Measurements from ENCODE around the gene CCDC185. TPM values are rescaled to one million over a fixed set of nuclear protein-coding genes. Genes with fewer than 3 reads are reported as not detected.

CCDC185 gene
- total RNA-seq, 1 donor from 2014 or later, result not detected

DNA sequence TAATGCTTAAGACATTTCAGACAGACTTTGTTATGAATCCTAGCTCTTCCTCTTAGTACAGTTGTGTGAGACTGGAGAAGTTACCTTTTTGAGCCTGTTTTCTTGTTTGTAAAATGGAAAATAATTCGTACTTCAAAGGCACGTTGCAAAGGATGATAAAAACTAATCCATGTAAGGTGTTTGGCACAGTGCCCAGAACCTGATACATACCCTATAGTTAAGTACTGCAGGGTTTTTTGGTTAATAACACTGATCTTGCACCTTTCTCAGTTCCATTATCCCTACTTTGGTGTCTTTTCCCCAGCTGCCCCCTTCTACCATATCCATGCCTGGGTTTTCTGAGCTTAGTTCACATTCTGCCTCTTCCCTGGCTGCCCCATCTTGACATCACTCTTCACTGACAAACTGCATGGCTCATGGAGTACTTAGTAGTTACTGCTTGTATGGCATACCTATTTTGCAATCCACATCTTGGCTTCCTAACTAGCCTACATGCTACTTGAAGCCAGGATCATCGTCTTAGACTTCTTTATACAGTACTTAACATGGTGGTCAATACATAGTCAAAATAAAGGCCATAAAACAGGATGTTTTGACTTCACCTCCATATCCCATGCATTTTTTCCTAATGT is 10.1 kb downstream of the CCDC185 start:
- H3K4me3 ChIP-seq, result no peak overlapping the region
- no peaks in the 10 kb centered on the region for H3K4me1 ChIP-seq
- peaks cover 16% of the 10 kb centered on the region for H3K9me3 ChIP-seq (replicated peaks)
- DNase-seq, result no peak
- no peaks in the 10 kb centered on the region for H3K27me3 ChIP-seq (ENCODE audit: low read depth)
- no peaks in the 10 kb centered on the region for H3K36me3 ChIP-seq
- intact Hi-C loops (cut with micrococcal nuclease), result no loop called here
- H3K27ac ChIP-seq (replicated peaks), result no peak overlapping the region
- TF ChIP-seq, protein P1, sequence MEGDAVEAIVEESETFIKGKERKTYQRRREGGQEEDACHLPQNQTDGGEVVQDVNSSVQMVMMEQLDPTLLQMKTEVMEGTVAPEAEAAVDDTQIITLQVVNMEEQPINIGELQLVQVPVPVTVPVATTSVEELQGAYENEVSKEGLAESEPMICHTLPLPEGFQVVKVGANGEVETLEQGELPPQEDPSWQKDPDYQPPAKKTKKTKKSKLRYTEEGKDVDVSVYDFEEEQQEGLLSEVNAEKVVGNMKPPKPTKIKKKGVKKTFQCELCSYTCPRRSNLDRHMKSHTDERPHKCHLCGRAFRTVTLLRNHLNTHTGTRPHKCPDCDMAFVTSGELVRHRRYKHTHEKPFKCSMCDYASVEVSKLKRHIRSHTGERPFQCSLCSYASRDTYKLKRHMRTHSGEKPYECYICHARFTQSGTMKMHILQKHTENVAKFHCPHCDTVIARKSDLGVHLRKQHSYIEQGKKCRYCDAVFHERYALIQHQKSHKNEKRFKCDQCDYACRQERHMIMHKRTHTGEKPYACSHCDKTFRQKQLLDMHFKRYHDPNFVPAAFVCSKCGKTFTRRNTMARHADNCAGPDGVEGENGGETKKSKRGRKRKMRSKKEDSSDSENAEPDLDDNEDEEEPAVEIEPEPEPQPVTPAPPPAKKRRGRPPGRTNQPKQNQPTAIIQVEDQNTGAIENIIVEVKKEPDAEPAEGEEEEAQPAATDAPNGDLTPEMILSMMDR (IDR thresholded peaks at IDR 0.05; ENCODE audit: borderline replicate concordance), result no peak

DNA sequence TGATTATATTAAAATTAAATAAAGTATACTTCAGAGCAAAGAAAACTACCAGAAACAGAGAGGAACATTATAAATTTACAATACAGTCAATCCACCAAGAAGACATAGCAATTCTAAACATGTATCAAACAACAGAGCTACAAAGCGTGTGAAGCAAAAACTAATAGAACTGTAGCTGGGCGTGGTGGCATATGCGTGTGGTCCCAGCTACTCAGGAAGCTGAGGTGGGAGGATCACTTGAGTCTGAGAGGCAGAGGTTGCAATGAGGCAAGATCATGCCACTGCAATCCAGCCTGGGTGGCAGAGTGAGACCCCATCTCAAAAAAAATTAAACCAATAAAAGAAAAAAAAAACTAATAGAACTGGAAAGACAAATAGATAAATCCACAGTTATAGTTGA is 12.3 kb downstream of the CCDC185 start:
- no peak overlapping the region for H3K4me3 ChIP-seq
- intact Hi-C loops (cut with micrococcal nuclease), result no loop called here
- H3K9me3 ChIP-seq (replicated peaks), result peaks cover 10% of the 10 kb centered on the region
- no peak for DNase-seq
- no peak overlapping the region for H3K27ac ChIP-seq (replicated peaks)
- TF ChIP-seq, protein P1 (IDR thresholded peaks at IDR 0.05; ENCODE audit: borderline replicate concordance), result no peak
- H3K4me1 ChIP-seq, result no peaks in the 10 kb centered on the region
- H3K27me3 ChIP-seq (ENCODE audit: low read depth), result no peaks in the 10 kb centered on the region
- no peaks in the 10 kb centered on the region for H3K36me3 ChIP-seq

DNA sequence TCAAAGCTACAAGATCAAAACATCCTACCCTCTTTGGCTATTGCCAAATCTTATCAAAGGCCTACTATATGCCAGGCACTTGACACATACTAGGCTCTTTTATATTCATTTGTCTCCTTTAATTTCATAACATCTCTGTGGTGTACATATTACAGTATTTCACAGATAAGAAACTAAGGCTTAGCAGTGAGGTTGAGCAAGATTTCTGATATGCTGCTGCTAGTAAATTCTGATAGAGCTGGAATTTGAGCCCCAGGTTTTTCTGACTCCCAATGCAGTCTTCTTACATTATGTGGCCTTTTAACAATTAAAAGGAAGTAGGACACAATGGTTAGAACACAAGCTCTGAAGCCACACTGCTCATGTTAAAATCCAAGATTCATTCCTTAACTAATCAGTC is 16.8 kb downstream of the CCDC185 start:
- Histone ChIP-seq H3K4me1 (no peaks in the 10 kb centered on the region), H3K27ac (replicated peaks) (no peak overlapping the region), H3K36me3 (no peaks in the 10 kb centered on the region), H3K27me3 (ENCODE audit: low read depth) (no peaks in the 10 kb centered on the region), H3K4me3 (no peak overlapping the region), H3K9me3 (replicated peaks) (peaks cover 10% of the 10 kb centered on the region)
- intact Hi-C loops (cut with micrococcal nuclease), result no loop called here
- no peak for DNase-seq
- TF ChIP-seq, protein P1 (IDR thresholded peaks at IDR 0.05; ENCODE audit: borderline replicate concordance), result no peak

DNA sequence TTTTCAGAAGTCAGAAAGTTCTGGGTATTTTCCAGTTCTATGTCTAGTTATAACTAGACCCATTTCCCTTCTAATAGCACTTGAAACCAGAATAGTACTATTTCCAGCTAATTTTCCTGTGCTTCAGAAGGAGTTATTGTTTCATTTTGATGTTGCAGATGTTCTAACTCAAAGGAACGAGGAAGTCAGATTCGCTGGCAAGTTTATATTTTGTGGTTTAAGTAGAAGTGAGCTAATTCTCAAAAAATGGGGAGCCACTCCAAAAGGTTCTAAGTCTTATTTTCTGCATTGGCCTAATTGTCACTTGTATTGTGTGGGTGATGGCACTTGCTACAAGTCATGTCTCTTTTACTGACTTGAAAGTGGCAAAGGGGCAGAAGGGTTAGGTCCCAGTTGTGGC is 18.1 kb downstream of the CCDC185 start:
- TF ChIP-seq, protein P1 (IDR thresholded peaks at IDR 0.05; ENCODE audit: borderline replicate concordance), result no peak
- Histone ChIP-seq H3K4me1 (no peaks in the 10 kb centered on the region), H3K4me3 (no peak overlapping the region), H3K9me3 (replicated peaks) (peaks cover 2% of the 10 kb centered on the region), H3K27me3 (ENCODE audit: low read depth) (no peaks in the 10 kb centered on the region), H3K27ac (replicated peaks) (no peak overlapping the region), H3K36me3 (no peaks in the 10 kb centered on the region)
- DNase-seq, result no peak
- intact Hi-C loops (cut with micrococcal nuclease), result no loop called here

DNA sequence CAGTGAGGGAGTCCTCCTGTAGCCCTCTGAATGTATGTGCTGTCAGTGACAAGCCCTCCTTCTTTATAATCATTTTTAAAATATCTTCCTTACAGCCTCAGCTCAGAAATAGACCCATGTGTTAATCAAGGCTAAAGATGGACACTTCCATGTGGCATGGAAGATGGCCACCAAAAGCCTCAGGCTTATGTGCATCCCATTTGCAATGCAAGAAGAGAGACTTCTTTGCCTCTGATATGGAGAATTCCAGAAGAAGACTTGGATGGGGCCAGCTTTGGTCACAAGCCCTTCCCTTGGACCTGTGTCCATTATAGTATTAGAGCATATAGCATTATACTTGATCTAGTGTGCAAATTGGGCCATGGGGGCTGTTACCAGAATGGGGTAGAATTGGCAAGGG is 18.5 kb downstream of the CCDC185 start:
- Histone ChIP-seq H3K27ac (replicated peaks) (no peak overlapping the region), H3K9me3 (replicated peaks) (no peaks in the 10 kb centered on the region), H3K27me3 (ENCODE audit: low read depth) (no peaks in the 10 kb centered on the region), H3K4me1 (no peaks in the 10 kb centered on the region), H3K36me3 (no peaks in the 10 kb centered on the region), H3K4me3 (no peak overlapping the region)
- intact Hi-C loops (cut with micrococcal nuclease), result no loop called here
- TF ChIP-seq, protein P1 (IDR thresholded peaks at IDR 0.05; ENCODE audit: borderline replicate concordance), result no peak
- no peak for DNase-seq
